Neural progenitor cell (in vitro differentiated cells): Measurements from ENCODE around the gene EFNA2.

Experiments
- CTCF ChIP-seq: fragments of 200-600 bp; sonication (generic); IDR thresholded peaks from 2 replicates; pipeline ENCODE4 v1.5.1; 2017; ENCODE audit warnings: antibody characterized with exemption, mild to moderate bottlenecking
- EZH2 ChIP-seq: fragments of 200-600 bp; sonication (generic); IDR thresholded peaks from 2 replicates; pipeline ENCODE4 v1.6.1; 2017; ENCODE audit warnings: antibody characterized with exemption, mild to moderate bottlenecking, moderate library complexity

DNA sequence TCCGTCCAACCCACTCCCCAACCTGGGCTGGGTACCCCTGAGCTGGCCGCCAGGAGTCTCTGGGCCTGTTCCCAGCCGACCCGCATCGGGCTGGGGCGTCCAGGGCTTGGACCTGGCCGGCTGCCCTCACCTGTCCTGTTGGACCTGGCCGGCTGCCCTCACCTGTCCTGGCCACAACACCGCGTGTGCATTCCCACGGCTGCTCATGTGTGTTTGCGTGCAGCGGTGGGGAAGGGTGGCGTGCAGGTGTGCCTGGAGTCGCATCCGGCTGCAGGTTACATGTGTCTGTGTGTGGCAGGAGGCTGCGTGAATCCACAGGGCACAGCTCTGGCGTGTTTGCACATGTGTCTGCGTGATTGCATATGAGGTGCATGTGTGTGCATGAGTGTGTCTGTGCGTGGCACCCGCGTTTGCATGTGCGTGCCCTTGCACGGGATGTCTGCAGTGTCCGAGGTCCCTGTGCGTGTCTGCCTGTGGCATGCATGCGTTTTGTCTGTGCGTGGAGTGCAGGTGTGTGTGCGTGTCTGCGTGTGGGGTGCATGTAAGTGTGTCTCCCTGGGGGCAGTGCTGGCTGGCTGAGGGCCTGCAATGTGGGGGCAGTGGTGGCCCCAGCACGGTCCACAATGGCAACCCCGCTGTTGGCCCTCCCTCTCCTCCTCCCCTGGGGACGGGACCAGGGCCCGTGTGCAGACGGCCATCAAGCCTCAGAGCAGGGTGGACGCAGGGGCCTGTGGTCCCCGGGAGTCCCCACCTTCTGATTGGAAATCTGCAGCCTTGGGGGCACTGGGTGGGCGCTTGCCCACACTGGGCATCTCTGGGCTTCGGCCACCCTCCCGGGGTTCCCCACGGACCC is 3.4 kb downstream of the EFNA2 start:
- TF ChIP-seq CTCF (no peak), EZH2 (no peak)
